Osteoblast (primary cell): ENCODE data around the gene SLK. TPM values are rescaled to one million over a fixed set of nuclear protein-coding genes. Genes with fewer than 3 reads are reported as not detected.
A peak's percentile ranks its signal among the peaks of the same experiment; 100 is the strongest.

Experiments used
- DNase-seq: peaks from one replicate; pipeline ENCODE4 v3.0.0; 2011; ENCODE audit warnings: low spot score, mixed read lengths; ENCODE audit not compliant: insufficient read length; ENCODE audit errors: missing footprints
- H2AFZ ChIP-seq: 2 replicates; pipeline ENCODE4 v1.6.0; 2011; ENCODE audit warnings: mild to moderate bottlenecking, low read length
- H3K27ac ChIP-seq: 2 replicates; pipeline ENCODE4 v1.5.1; 2011; ENCODE audit warnings: mild to moderate bottlenecking, low read depth, low read length, moderate library complexity
- H3K27me3 ChIP-seq: 2 replicates; pipeline ENCODE4 v1.6.0; 2012; ENCODE audit warnings: mild to moderate bottlenecking, control low read depth, inconsistent platforms, low read length, moderate library complexity; ENCODE audit not compliant: insufficient read depth
- H3K36me3 ChIP-seq: 2 replicates; pipeline ENCODE4 v1.5.1; 2011; ENCODE audit warnings: mild to moderate bottlenecking, low read length, control low read depth, moderate library complexity; ENCODE audit not compliant: insufficient read depth
- H3K4me1 ChIP-seq: 2 replicates; pipeline ENCODE4 v1.5.1; 2011; ENCODE audit warnings: mild to moderate bottlenecking, low read length, control low read depth, moderate library complexity; ENCODE audit not compliant: insufficient read depth
- H3K4me2 ChIP-seq: 2 replicates; pipeline ENCODE4 v1.6.0; 2011; ENCODE audit warnings: mild to moderate bottlenecking, low read length; ENCODE audit not compliant: insufficient read depth
- H3K4me3 ChIP-seq: fragments of 200-600 bp; sonication (generic); 3 replicates; pipeline ENCODE4 v1.5.1; 2012; ENCODE audit warnings: mild to moderate bottlenecking, low read length, inconsistent platforms; ENCODE audit not compliant: insufficient read depth
- H3K79me2 ChIP-seq: 2 replicates; pipeline ENCODE4 v1.6.0; 2012; ENCODE audit warnings: mild to moderate bottlenecking, low read length, control low read depth, inconsistent platforms; ENCODE audit not compliant: insufficient read depth
- H3K9me3 ChIP-seq: 2 replicates; pipeline ENCODE4 v1.5.1; 2011; ENCODE audit warnings: low read depth, low read length, control low read depth
- H4K20me1 ChIP-seq: 2 replicates; pipeline ENCODE4 v1.6.0; 2012; ENCODE audit warnings: mild to moderate bottlenecking, low read length, control low read depth; ENCODE audit not compliant: insufficient read depth
- CTCF ChIP-seq: IDR thresholded peaks from 2 replicates; pipeline ENCODE4 v1.5.1; 2011; ENCODE audit warnings: mild to moderate bottlenecking, low read depth, low read length, moderate library complexity; ENCODE audit errors: extremely low read depth
- total RNA-seq: library from RNA; depleted of rRNA; stranded (reverse); fragments of >200 nt; gene quantifications from 2 replicates; pipeline ENCODE4 v1.2.3, GENCODE V29; 2012

SLK gene
- total RNA-seq, 1 donor: 48.1 TPM

- H3K4me1 ChIP-seq: no peaks in the 10 kb centered on the region
- TF ChIP-seq CTCF: no peak
- no peaks in the 10 kb centered on the region for H3K36me3 ChIP-seq
- DNase-seq: no peak
- H3K9me3 ChIP-seq: no peaks in the 10 kb centered on the region
- H3K4me3 ChIP-seq: no peak overlapping the region
- no peak overlapping the region for H3K27ac ChIP-seq
- no peak overlapping the region for H2AFZ ChIP-seq
- no peaks in the 10 kb centered on the region for H4K20me1 ChIP-seq
- no peaks in the 10 kb centered on the region for H3K27me3 ChIP-seq
- no peak overlapping the region for H3K4me2 ChIP-seq
- H3K79me2 ChIP-seq: no peaks in the 10 kb centered on the region
Observed at GRCh38 chr10:103936022-103936421, 30.9 kb upstream of the SLK start.

- Histone ChIP-seq H4K20me1 (no peaks in the 10 kb centered on the region), H3K4me1 (no peaks in the 10 kb centered on the region), H3K27me3 (no peaks in the 10 kb centered on the region), H2AFZ (no peak overlapping the region), H3K79me2 (no peaks in the 10 kb centered on the region), H3K27ac (no peak overlapping the region), H3K4me3 (no peak overlapping the region), H3K4me2 (no peak overlapping the region), H3K36me3 (no peaks in the 10 kb centered on the region), H3K9me3 (no peaks in the 10 kb centered on the region)
- no peak for DNase-seq
- no peak for TF ChIP-seq CTCF
Observed at GRCh38 chr10:103939522-103939921, 27.4 kb upstream of the SLK start.

- no peaks in the 10 kb centered on the region for H3K27me3 ChIP-seq
- H3K9me3 ChIP-seq: no peaks in the 10 kb centered on the region
- H3K4me2 ChIP-seq: no peak overlapping the region
- H3K4me1 ChIP-seq: no peaks in the 10 kb centered on the region
- no peak for DNase-seq
- no peak overlapping the region for H3K4me3 ChIP-seq
- no peaks in the 10 kb centered on the region for H3K79me2 ChIP-seq
- no peak overlapping the region for H2AFZ ChIP-seq
- no peak overlapping the region for H3K27ac ChIP-seq
- no peaks in the 10 kb centered on the region for H4K20me1 ChIP-seq
- TF ChIP-seq CTCF: no peak
- no peaks in the 10 kb centered on the region for H3K36me3 ChIP-seq
Observed at GRCh38 chr10:103941801-103942200, 25.1 kb upstream of the SLK start.

GRCh38 chr10:103942866-103943265 lies 24.1 kb upstream of the SLK start:
- no peaks in the 10 kb centered on the region for H3K27me3 ChIP-seq
- H3K36me3 ChIP-seq: no peaks in the 10 kb centered on the region
- TF ChIP-seq CTCF: no peak
- H3K9me3 ChIP-seq: no peaks in the 10 kb centered on the region
- H3K27ac ChIP-seq: no peak overlapping the region
- H3K4me3 ChIP-seq: no peak overlapping the region
- H3K4me2 ChIP-seq: no peak overlapping the region
- no peaks in the 10 kb centered on the region for H3K79me2 ChIP-seq
- no peak for DNase-seq
- no peaks in the 10 kb centered on the region for H3K4me1 ChIP-seq
- no peaks in the 10 kb centered on the region for H4K20me1 ChIP-seq
- peak overlapping the region; percentile 49 for H2AFZ ChIP-seq
